IMR-90 (cell line): ENCODE data around the gene SAMD10.

Source experiments
- CTCF ChIP-seq: conservative IDR thresholded peaks from 2 replicates; pipeline ENCODE4 v1.5.1; 2012; ENCODE audit warnings: mild to moderate bottlenecking, low read depth, low read length, improper control_type of control experiment
- FOS ChIP-seq: fragments of 150-350 bp; IDR thresholded peaks from 2 replicates; pipeline ENCODE4 v1.6.1; 2016; ENCODE audit warnings: low read depth, low read length
- MAFK ChIP-seq: IDR thresholded peaks from 2 replicates; pipeline ENCODE4 v1.6.1; 2012; ENCODE audit warnings: low read depth, low read length, improper control_type of control experiment
- MXI1 ChIP-seq: IDR thresholded peaks from 2 replicates; pipeline ENCODE4 v1.6.1; 2012; ENCODE audit warnings: low read depth, mild to moderate bottlenecking, low read length, moderate library complexity, borderline replicate concordance
- NFE2L2 ChIP-seq: fragments of 150-350 bp; IDR thresholded peaks from 2 replicates; pipeline ENCODE4 v1.6.1; 2016; ENCODE audit warnings: low read depth, mild to moderate bottlenecking, low read length
- POLR2A ChIP-seq: IDR thresholded peaks from 2 replicates; pipeline ENCODE4 v1.6.1; 2012; ENCODE audit warnings: mild to moderate bottlenecking, low read depth, low read length
- RAD21 ChIP-seq: IDR thresholded peaks from 2 replicates; pipeline ENCODE4 v1.6.1; 2012; ENCODE audit warnings: low read length, improper control_type of control experiment
- SMC3 ChIP-seq: fragments of 150-350 bp; IDR thresholded peaks from 2 replicates; pipeline ENCODE4 v1.6.1; 2016; ENCODE audit warnings: low read depth, mild to moderate bottlenecking, antibody characterized with exemption, low read length, moderate library complexity

- no peak for TF ChIP-seq CTCF
- no peak for TF ChIP-seq FOS
- no peak for TF ChIP-seq RAD21
- no peak for TF ChIP-seq SMC3
- TF ChIP-seq POLR2A: no peak
- no peak for TF ChIP-seq MXI1
- no peak for TF ChIP-seq MAFK
- no peak for TF ChIP-seq NFE2L2
Measured at GRCh38 chr20:63961664-63962425, 17.6 kb downstream of the SAMD10 start.
